K562 (cell line): ENCODE data around the gene SHB. TPM values are rescaled to one million over a fixed set of nuclear protein-coding genes. Genes with fewer than 3 reads are reported as not detected.

Experiments used
- ATAC-seq: fragments of 200-7000 bp; cut with Tn5 transposase; 3 replicates; pipeline ENCODE4 v1.9.1; 2020; ENCODE audit warnings: moderate library complexity
- BruUV-seq: library from RNA; stranded (reverse); fragments of 400-500 nt; replicated peaks from 2 replicates; lab custom pipeline; 2021; lab: Mats Ljungman, UMichigan
- CTCF ChIA-PET: fragments of 300-600 bp; formaldehyde crosslinking; extraction: SDS; loops from one replicate; lab custom pipeline; 2021; ENCODE audit warnings: low intra/inter-chr PET ratio; lab: Yijun Ruan, JAX
- POLR2A ChIA-PET: fragments of 300-600, 350-650 bp; sonication (Branson Sonifier 250); formaldehyde crosslinking; extraction: SDS; loops from one replicate; lab custom pipeline; 2021; ENCODE audit warnings: antibody characterized with exemption, inconsistent platforms; lab: Yijun Ruan, JAX
- DNase-seq, 4 experiments: peaks; one replicate each; pipeline versions ENCODE4 v3.0.0 to v3.0.0-alpha.2; 2011 to 2018; ENCODE audit warnings: low spot score in 3 of 4, mixed read lengths in 3 of 4; ENCODE audit errors: extremely low read depth in 1 of 4
- FAIRE-seq: peaks from 2 replicates; lab custom pipeline; 2011; peaks lifted over from hg19 to GRCh38; lab: Jason Lieb, UNC
- H2AFZ ChIP-seq: 2 replicates; pipeline ENCODE4 v1.6.0; 2011; ENCODE audit warnings: low read depth, low read length, control low read depth, inconsistent platforms
- H3K27ac ChIP-seq: fragments of 200-600 bp; 3 replicates; pipeline ENCODE4 v1.8.0; 2011; ENCODE audit warnings: low read depth, mild to moderate bottlenecking, control low read depth, inconsistent platforms, low read length, moderate library complexity, mixed read lengths; ENCODE audit errors: extremely low read depth
- H3K27me3 ChIP-seq, 2 experiments: fragments of 300-600 bp in 1 of 2; 2 replicates in 1 of 2; 3 replicates in 1 of 2; pipeline versions ENCODE4 v1.6.0 to v1.8.0; 2011; ENCODE audit warnings: inconsistent platforms in 2 of 2, low read length in 2 of 2, mild to moderate bottlenecking in 1 of 2, mixed read lengths in 1 of 2, moderate library complexity in 1 of 2; ENCODE audit not compliant: control insufficient read depth in 2 of 2, insufficient read depth in 2 of 2
- H3K36me3 ChIP-seq: fragments of 300-600 bp; 3 replicates; pipeline ENCODE4 v1.8.0; 2011; ENCODE audit warnings: mild to moderate bottlenecking, low read length, inconsistent platforms; ENCODE audit not compliant: control insufficient read depth, insufficient read depth
- H3K4me1 ChIP-seq, 2 experiments: fragments of 200-600 bp in 1 of 2; replicated peaks in 1 of 2; 2 replicates in 1 of 2; 3 replicates in 1 of 2; pipeline versions ENCODE4 v1.5.1 to v1.8.0; 2011; ENCODE audit warnings: inconsistent platforms in 2 of 2, low read length in 2 of 2, mild to moderate bottlenecking in 1 of 2, mixed read lengths in 1 of 2, moderate library complexity in 1 of 2; ENCODE audit not compliant: control insufficient read depth in 2 of 2, insufficient read depth in 2 of 2
- H3K4me2 ChIP-seq: 2 replicates; pipeline ENCODE4 v1.6.1; 2011; ENCODE audit warnings: low read length, control low read depth, inconsistent platforms, mixed read lengths; ENCODE audit not compliant: insufficient read depth
- H3K4me3 ChIP-seq: fragments of 200-600 bp; sonication (generic), shearing (Covaris generic); 2 replicates; pipeline ENCODE4 v1.5.1; 2016; ENCODE audit warnings: control low read depth, inconsistent platforms
- H3K79me2 ChIP-seq: fragments of 200-600 bp; 3 replicates; pipeline ENCODE4 v1.8.0; 2011; ENCODE audit warnings: low read length, inconsistent platforms; ENCODE audit not compliant: control insufficient read depth, insufficient read depth
- H3K9ac ChIP-seq, 2 experiments: 2 replicates each; pipeline versions ENCODE4 v1.6.0 to v1.6.1; 2011; ENCODE audit warnings: low read depth in 2 of 2, low read length in 2 of 2, control low read depth in 1 of 2, inconsistent platforms in 1 of 2, mild to moderate bottlenecking in 1 of 2, mixed read lengths in 1 of 2; ENCODE audit not compliant: insufficient read depth in 1 of 2
- H3K9me1 ChIP-seq: one replicate; pipeline ENCODE4 v1.6.0; 2011; ENCODE audit warnings: inconsistent platforms, mild to moderate bottlenecking, low read length, moderate library complexity; ENCODE audit not compliant: control insufficient read depth, insufficient read depth
- H3K9me3 ChIP-seq: replicated peaks from 2 replicates; pipeline ENCODE4 v1.5.1; 2011; ENCODE audit warnings: low read depth, low read length, inconsistent platforms; ENCODE audit not compliant: control insufficient read depth, insufficient read depth
- H4K20me1 ChIP-seq: replicated peaks from 2 replicates; pipeline ENCODE4 v1.6.1; 2011; ENCODE audit warnings: low read length, inconsistent platforms, mixed read lengths; ENCODE audit not compliant: control insufficient read depth, insufficient read depth
- CBFA2T2 ChIP-seq: fragments of 450-650 bp; conservative IDR thresholded peaks from 2 replicates; pipeline ENCODE4 v1.6.1; 2017; ENCODE audit warnings: mild to moderate bottlenecking
- CBFA2T3 ChIP-seq: fragments of 450-650 bp; IDR thresholded peaks from 2 replicates; pipeline ENCODE4 v1.6.1; 2017
- FOXK2 ChIP-seq, 2 experiments: fragments of 450-650 bp; IDR thresholded peaks in 1 of 2; conservative IDR thresholded peaks in 1 of 2; 2 replicates each; pipeline ENCODE4 v1.6.1; 2016; ENCODE audit warnings: low read depth in 2 of 2, mild to moderate bottlenecking in 1 of 2
- KDM5B ChIP-seq: fragments of 200-600 bp; sonication (generic); IDR thresholded peaks from 2 replicates; pipeline ENCODE4 v1.6.1; 2012; ENCODE audit warnings: low read depth, mild to moderate bottlenecking, moderate library complexity, low read length, control low read depth, inconsistent platforms; ENCODE audit not compliant: insufficient replicate concordance
- NFIC ChIP-seq: fragments of 450-650 bp; IDR thresholded peaks from 2 replicates; pipeline ENCODE4 v1.6.1; 2017; ENCODE audit warnings: mild to moderate bottlenecking, inconsistent platforms
- SPI1 ChIP-seq: IDR thresholded peaks from 2 replicates; pipeline ENCODE4 v1.6.1; 2011; ENCODE audit warnings: low read depth, low read length, control low read depth, borderline replicate concordance
- TAL1 ChIP-seq: fragments of 450-650 bp; IDR thresholded peaks from 2 replicates; pipeline ENCODE4 v1.6.1; 2016; ENCODE audit warnings: mild to moderate bottlenecking
- ZNF263 ChIP-seq: sonication (generic); formaldehyde crosslinking; IDR thresholded peaks from 2 replicates; pipeline ENCODE4 v1.8.0; 2022; ENCODE audit warnings: mild to moderate bottlenecking, missing genetic modification reagents, borderline replicate concordance
- ZNF778 ChIP-seq: fragments of 450-650 bp; formaldehyde crosslinking; IDR thresholded peaks from 2 replicates; pipeline ENCODE4 v1.4.0; 2020; ENCODE audit warnings: mild to moderate bottlenecking, moderate library complexity
- ZNF780A ChIP-seq: fragments of 250-450 bp; sonication (Bioruptor Pico); IDR thresholded peaks from 2 replicates; pipeline ENCODE4 v1.5.0; 2021; ENCODE audit warnings: mild to moderate bottlenecking
- WGBS: fragments of 100-300 bp; shearing (Covaris generic); methylation state at CpG from one replicate; pipeline ENCODE4 v1.1.6; 2016; ENCODE audit warnings: low coverage, mixed read lengths; ENCODE audit not compliant: insufficient coverage; ENCODE audit errors: missing lambda C conversion rate; 5-methylcytosine and 5-hydroxymethylcytosine counted together
- in situ Hi-C: fragments of 300-500 bp; cut with MboI; formaldehyde crosslinking; loops from 4 replicates; pipeline ENCODE4 v1.15.0; 2018; ENCODE audit warnings: inconsistent platforms, mixed read lengths
- intact Hi-C: fragments of 100-400 bp; cut with micrococcal nuclease; formaldehyde crosslinking; loops from 2 replicates; pipeline ENCODE4 v1.14.2; 2022
- polyA plus RNA-seq, 8 experiments: library from polyadenylated mRNA; depleted of rRNA in 4 of 8; stranded (reverse) in 5 of 8; unstranded in 3 of 8; fragments of >200 nt; fragmentation: Nextera tagmentation in 2 of 8; fragmentation: Illumina TruSeq in 1 of 8; extraction: Ambion mirVana in 2 of 8; extraction: Trizol in 1 of 8; gene quantifications; 2 replicates each; pipeline versions ENCODE4 v1.2.1 to v1.2.3, GENCODE V29; 2011 to 2014; ENCODE audit warnings: inconsistent platforms in 1 of 8, missing spikeins in 1 of 8
- total RNA-seq, 7 experiments: library from RNA; depleted of rRNA in 6 of 7; stranded (reverse); fragments of >200 nt in 6 of 7; fragmentation: Illumina TruSeq in 2 of 7; extraction: Trizol in 2 of 7; gene quantifications; 2 replicates each; pipeline versions ENCODE4 v1.2.1 to v1.2.3, GENCODE V29; 2011 to 2021; ENCODE audit warnings: low replicate concordance in 1 of 7
- TF ChIP-seq, protein P1 (sequence below): sonication (generic); formaldehyde crosslinking; IDR thresholded peaks from 2 replicates; pipeline ENCODE4 v1.8.1; 2022; ENCODE audit warnings: missing genetic modification reagents
- TF ChIP-seq, protein P2 (sequence below): sonication (generic); formaldehyde crosslinking; IDR thresholded peaks from 2 replicates; pipeline ENCODE4 v1.8.0; 2022; ENCODE audit warnings: missing genetic modification reagents, mild to moderate bottlenecking, moderate library complexity, borderline replicate concordance

SHB gene
- total and polyA plus RNA-seq, 9 of the 15 experiments (the other 6 are each of a cell fraction or from before 2014, with no cell fraction given), result 0.78 to 16.0 (median 5.3) TPM

DNA sequence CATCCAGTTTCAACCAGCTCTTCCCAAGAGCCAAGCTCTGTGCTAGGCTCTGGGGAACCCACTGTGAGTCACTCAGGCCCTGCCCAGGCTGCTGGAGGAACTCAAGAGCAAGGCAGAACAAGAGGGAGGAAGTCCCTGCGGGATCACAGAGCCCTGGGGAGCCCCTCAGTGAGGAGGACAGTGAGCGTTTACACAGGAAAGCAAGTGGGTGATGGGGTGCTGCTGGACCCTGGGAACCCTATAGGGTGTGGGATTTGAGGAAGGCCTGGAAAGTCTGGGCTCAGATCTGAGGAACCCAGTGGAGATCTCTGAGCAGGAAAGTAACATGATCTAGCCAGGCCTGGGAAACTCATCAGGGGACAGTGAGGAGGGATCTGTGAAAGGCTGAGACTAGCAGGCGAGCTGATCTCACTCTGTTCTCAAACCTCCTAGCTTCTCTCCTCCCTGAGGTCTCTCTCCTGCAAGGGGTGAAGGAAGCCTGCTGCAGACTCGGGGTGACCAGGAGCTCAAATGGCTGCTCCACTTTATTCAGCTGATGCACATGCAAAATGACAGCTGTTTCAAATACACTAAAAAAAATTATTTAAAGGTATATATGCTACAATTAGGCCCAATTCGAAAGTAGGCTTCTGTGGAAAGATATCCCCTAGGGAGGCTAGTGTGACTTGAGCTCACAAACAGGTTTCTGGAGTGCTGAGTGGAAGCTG is 70.0 kb downstream of the SHB start:
- ChIA-PET POLR2A (interaction anchor here (0.9 to 1.5 kb wide), 4 partner anchors 12 to 73 kb away, joined by 3 to 5 read pairs (median 4); no protein-coding TSS in a partner anchor), CTCF (no interaction called here)
- H3K27ac ChIP-seq, result no peak overlapping the region
- H4K20me1 ChIP-seq, result peaks cover 19% of the 10 kb centered on the region; the same call in 1 of the 2 replicates
- no peak overlapping the region for H2AFZ ChIP-seq
- no peak overlapping the region for H3K4me2 ChIP-seq
- no peak for DNase-seq
- H3K9me3 ChIP-seq, result no peaks in the 10 kb centered on the region
- H3K79me2 ChIP-seq, result no peaks in the 10 kb centered on the region
- no peak for FAIRE-seq
- no peak for ATAC-seq
- H3K4me3 ChIP-seq, result no peak overlapping the region
- no peaks in the 10 kb centered on the region for H3K27me3 ChIP-seq
- WGBS, result 68% methylated on average over 5 of the region's 5 CpGs
- peak overlapping the region in 1 of 2 experiments; percentile 80; a peak in 1 of 4 replicates for H3K9ac ChIP-seq
- in situ Hi-C loops, result no loop called here
- no peaks in the 10 kb centered on the region for H3K36me3 ChIP-seq
- no peaks in the 10 kb centered on the region for H3K9me1 ChIP-seq
- no TSS peak for BruUV-seq
- intact Hi-C loops, result no loop called here
- peaks cover 25 to 26% of the 10 kb centered on the region in 2 experiments for H3K4me1 ChIP-seq
- TF ChIP-seq ZNF780A (CRISPR knock-in tag) (no peak), SPI1 (peak; percentile 60; the same call in 1 of the 2 replicates)

DNA sequence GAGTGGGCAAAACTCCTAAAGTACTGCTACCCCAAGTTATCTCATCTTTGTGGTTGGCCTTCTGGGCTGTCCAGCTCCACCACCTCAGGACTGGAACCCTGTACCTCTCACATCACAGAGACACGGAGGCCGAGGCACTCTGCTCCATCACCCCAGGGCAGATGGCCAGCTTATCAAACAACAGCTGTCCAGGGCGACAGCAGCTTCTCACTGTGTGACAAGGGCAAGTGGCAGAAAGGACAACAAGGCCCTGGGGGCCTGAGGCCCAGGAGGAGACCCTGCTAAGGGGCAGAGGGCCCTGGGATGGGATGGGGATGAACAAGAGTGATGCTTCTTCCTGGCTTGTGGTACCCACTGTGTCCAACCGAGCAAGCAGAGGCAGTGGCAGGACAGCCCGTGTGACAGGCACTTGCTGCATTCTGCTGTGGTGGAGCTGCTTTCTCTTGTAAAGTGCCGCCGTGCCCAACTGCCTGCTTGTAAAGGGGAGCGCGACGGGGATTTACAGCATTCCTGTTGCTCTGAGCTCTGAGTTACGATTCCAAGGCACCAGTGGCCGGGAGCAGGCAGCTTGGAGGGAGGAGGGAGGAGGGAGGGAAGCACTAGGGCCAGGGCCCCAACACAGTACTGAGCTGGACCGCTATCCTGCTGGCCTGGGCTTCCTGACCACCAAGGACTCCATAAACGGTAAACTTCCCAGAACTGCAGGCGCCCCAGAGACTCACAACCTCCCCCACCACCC is 71.2 kb downstream of the SHB start:
- FAIRE-seq, result no peak
- TF ChIP-seq FOXK2 (conservative IDR thresholded peaks at IDR 0.05 in 1 of 2, IDR thresholded peaks at IDR 0.05 in 1 of 2; ENCODE audit: low read depth in 2 of 2) (no peak), KDM5B (no peak), ZNF263 (CRISPR knock-in tag) (peak; percentile 63), CBFA2T3 (peak; percentile 58), ZNF778 (CRISPR knock-in tag) (no peak), NFIC (peak; percentile 40; the same call in 1 of the 2 replicates), TAL1 (peak; percentile 6; the same call in 1 of the 2 replicates), CBFA2T2 (peak; percentile 27; the same call in 1 of the 2 replicates)
- TF ChIP-seq, protein P1, sequence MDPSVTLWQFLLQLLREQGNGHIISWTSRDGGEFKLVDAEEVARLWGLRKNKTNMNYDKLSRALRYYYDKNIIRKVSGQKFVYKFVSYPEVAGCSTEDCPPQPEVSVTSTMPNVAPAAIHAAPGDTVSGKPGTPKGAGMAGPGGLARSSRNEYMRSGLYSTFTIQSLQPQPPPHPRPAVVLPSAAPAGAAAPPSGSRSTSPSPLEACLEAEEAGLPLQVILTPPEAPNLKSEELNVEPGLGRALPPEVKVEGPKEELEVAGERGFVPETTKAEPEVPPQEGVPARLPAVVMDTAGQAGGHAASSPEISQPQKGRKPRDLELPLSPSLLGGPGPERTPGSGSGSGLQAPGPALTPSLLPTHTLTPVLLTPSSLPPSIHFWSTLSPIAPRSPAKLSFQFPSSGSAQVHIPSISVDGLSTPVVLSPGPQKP (CRISPR knock-in tag), result no peak
- TF ChIP-seq, protein P2, sequence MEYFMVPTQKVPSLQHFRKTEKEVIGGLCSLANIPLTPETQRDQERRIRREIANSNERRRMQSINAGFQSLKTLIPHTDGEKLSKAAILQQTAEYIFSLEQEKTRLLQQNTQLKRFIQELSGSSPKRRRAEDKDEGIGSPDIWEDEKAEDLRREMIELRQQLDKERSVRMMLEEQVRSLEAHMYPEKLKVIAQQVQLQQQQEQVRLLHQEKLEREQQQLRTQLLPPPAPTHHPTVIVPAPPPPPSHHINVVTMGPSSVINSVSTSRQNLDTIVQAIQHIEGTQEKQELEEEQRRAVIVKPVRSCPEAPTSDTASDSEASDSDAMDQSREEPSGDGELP, result peak; percentile 32; the same call in 1 of the 2 replicates

More for the DNA sequence above, 71.2 kb downstream of the SHB start:
- 63% methylated on average over 15 of the region's 15 CpGs for WGBS
- no peaks in the 10 kb centered on the region for H3K9me3 ChIP-seq
- no peak overlapping the region; a peak in 1 of 4 replicates for H3K9ac ChIP-seq
- ChIA-PET CTCF (no interaction called here), POLR2A (interaction anchor here (0.6 to 1.5 kb wide), 5 partner anchors 14 to 81 kb away, joined by 3 to 5 read pairs (median 3); no protein-coding TSS in a partner anchor)
- no peak overlapping the region for H3K4me3 ChIP-seq
- H3K9me1 ChIP-seq, result no peaks in the 10 kb centered on the region
- no peak overlapping the region for H3K27ac ChIP-seq
- H3K27me3 ChIP-seq, result no peaks in the 10 kb centered on the region
- H3K79me2 ChIP-seq, result no peaks in the 10 kb centered on the region
- no peak overlapping the region for H3K4me2 ChIP-seq
- no peaks in the 10 kb centered on the region for H3K36me3 ChIP-seq
- H4K20me1 ChIP-seq, result peaks cover 16% of the 10 kb centered on the region; the same call in 1 of the 2 replicates
- intact Hi-C loops, result no loop called here
- ATAC-seq (no peak), DNase-seq (no peak)
- peaks cover 25 to 30% of the 10 kb centered on the region in 2 experiments for H3K4me1 ChIP-seq
- H2AFZ ChIP-seq, result no peak overlapping the region
- BruUV-seq, result no TSS peak
- in situ Hi-C loops, result no loop called here
